SK-N-SH (cell line): ENCODE results near the gene TIMM17B. TPM values are rescaled to one million over a fixed set of nuclear protein-coding genes. Genes with fewer than 3 reads are reported as not detected.
A peak's percentile ranks its signal among the peaks of the same experiment; 100 is the strongest.

ENCODE experiments used
- CTCF ChIA-PET: fragments of 300-600, 350-600 bp; formaldehyde crosslinking; extraction: SDS; loops from one replicate; lab custom pipeline; 2021; lab: Yijun Ruan, JAX
- POLR2A ChIA-PET: fragments of 350-600 bp; sonication (Branson Sonifier 250); formaldehyde crosslinking; extraction: SDS; loops from one replicate; lab custom pipeline; 2020; ENCODE audit warnings: antibody characterized with exemption, inconsistent platforms; lab: Yijun Ruan, JAX
- DNase-seq: peaks from one replicate; pipeline ENCODE4 v3.0.0; 2012
- H2AFZ ChIP-seq: fragments of 200-600 bp; sonication (generic); 2 replicates; pipeline ENCODE4 v1.8.1; 2016; ENCODE audit warnings: antibody characterized with exemption, mild to moderate bottlenecking, low read depth
- H3F3A ChIP-seq: fragments of 200-600 bp; sonication (generic); replicated peaks from 2 replicates; pipeline ENCODE3; 2016; ENCODE audit warnings: antibody characterized with exemption, mild to moderate bottlenecking; ENCODE audit not compliant: insufficient read depth
- H3K27ac ChIP-seq, 2 experiments: fragments of 200-500 bp in 1 of 2; fragments of 200-600 bp in 1 of 2; sonication (Bioruptor generic) in 1 of 2; sonication (generic), shearing (Covaris generic) in 1 of 2; 2 replicates each; pipeline versions ENCODE4 v1.5.1 to v1.6.1; 2014 to 2016; ENCODE audit warnings: low read depth in 2 of 2, inconsistent platforms in 1 of 2, low read length in 1 of 2, mild to moderate bottlenecking in 1 of 2, mixed read lengths in 1 of 2
- H3K27me3 ChIP-seq: fragments of 200-600 bp; sonication (generic), shearing (Covaris generic); 2 replicates; pipeline ENCODE4 v1.6.1; 2016; ENCODE audit warnings: mixed run types; ENCODE audit not compliant: insufficient read depth
- H3K36me3 ChIP-seq, 2 experiments: fragments of 200-500 bp in 1 of 2; fragments of 200-600 bp in 1 of 2; sonication (Bioruptor generic) in 1 of 2; sonication (generic) in 1 of 2; replicated peaks in 1 of 2; 2 replicates each; pipeline versions ENCODE3 to v1.5.1; 2014 to 2016; ENCODE audit warnings: low read length in 1 of 2, mild to moderate bottlenecking in 1 of 2; ENCODE audit not compliant: insufficient read depth in 2 of 2, control insufficient read depth in 1 of 2
- H3K4me1 ChIP-seq, 2 experiments: fragments of 200-500 bp in 1 of 2; fragments of 200-600 bp in 1 of 2; sonication (Bioruptor generic) in 1 of 2; sonication (generic), shearing (Covaris generic) in 1 of 2; 2 replicates each; pipeline versions ENCODE4 v1.5.1 to v1.6.1; 2014 to 2016; ENCODE audit warnings: low read depth in 1 of 2, low read length in 1 of 2, mixed run types in 1 of 2; ENCODE audit not compliant: insufficient read depth in 2 of 2, control insufficient read depth in 1 of 2
- H3K4me2 ChIP-seq: fragments of 200-600 bp; sonication (generic), shearing (Covaris generic); 2 replicates; pipeline ENCODE4 v1.6.1; 2017; ENCODE audit warnings: mixed run types
- H3K4me3 ChIP-seq, 2 experiments: fragments of 200-500 bp in 1 of 2; fragments of 200-600 bp in 1 of 2; sonication (Bioruptor generic) in 1 of 2; sonication (generic), shearing (Covaris generic) in 1 of 2; 2 replicates each; pipeline versions ENCODE4 v1.5.1 to v1.8.1; 2014 to 2016; ENCODE audit warnings: low read depth in 2 of 2, inconsistent platforms in 1 of 2, low read length in 1 of 2, mild to moderate bottlenecking in 1 of 2, mixed read lengths in 1 of 2, moderate library complexity in 1 of 2
- H3K79me2 ChIP-seq: fragments of 200-600 bp; sonication (generic); 2 replicates; pipeline ENCODE4 v1.8.1; 2017; ENCODE audit warnings: mild to moderate bottlenecking; ENCODE audit not compliant: insufficient read depth
- H3K9ac ChIP-seq: fragments of 200-600 bp; sonication (generic); 2 replicates; pipeline ENCODE4 v1.6.1; 2017; ENCODE audit warnings: mixed run types
- H3K9me2 ChIP-seq: fragments of 200-600 bp; sonication (generic); 2 replicates; pipeline ENCODE4 v1.6.1; 2017; ENCODE audit warnings: mixed run types
- H3K9me3 ChIP-seq: fragments of 200-600 bp; sonication (generic); 2 replicates; pipeline ENCODE4 v1.6.1; 2017; ENCODE audit warnings: mixed run types, mild to moderate bottlenecking, moderate library complexity
- H4K20me1 ChIP-seq: fragments of 200-600 bp; sonication (generic); 2 replicates; pipeline ENCODE4 v1.6.1; 2017; ENCODE audit warnings: mild to moderate bottlenecking, mixed run types; ENCODE audit not compliant: insufficient read depth
- MEF2A ChIP-seq: IDR thresholded peaks from 2 replicates; pipeline ENCODE4 v1.4.0; 2012; ENCODE audit warnings: low read depth, borderline replicate concordance
- MXI1 ChIP-seq: IDR thresholded peaks from 2 replicates; pipeline ENCODE4 v1.6.1; 2012; ENCODE audit warnings: mild to moderate bottlenecking, low read depth, low read length, improper control_type of control experiment
- NRF1 ChIP-seq: IDR thresholded peaks from 2 replicates; pipeline ENCODE4 v1.6.1; 2012; ENCODE audit warnings: low read depth, mild to moderate bottlenecking, low read length
- POLR2AphosphoS5 ChIP-seq: IDR thresholded peaks from 2 replicates; pipeline ENCODE4 v1.6.1; 2012; ENCODE audit warnings: low read depth, low read length
- RAD21 ChIP-seq: IDR thresholded peaks from 2 replicates; pipeline ENCODE4 v1.6.1; 2012; ENCODE audit warnings: mild to moderate bottlenecking, low read length
- WGBS: methylation state at CpG from one replicate; pipeline ENCODE4 v1.1.6; 2017; ENCODE audit warnings: low lambda C conversion rate; 5-methylcytosine and 5-hydroxymethylcytosine counted together
- polyA plus RNA-seq, 3 experiments: library from polyadenylated mRNA; depleted of rRNA; stranded (reverse); fragments of >200 nt; gene quantifications; 2 replicates each; pipeline ENCODE4 v1.2.3, GENCODE V29; 2012
- TF ChIP-seq, protein P1 (sequence below): IDR thresholded peaks from 2 replicates; pipeline ENCODE4 v1.4.0; 2012; ENCODE audit warnings: low read depth, borderline replicate concordance
- TF ChIP-seq, protein P2 (sequence below): IDR thresholded peaks from 2 replicates; pipeline ENCODE4 v1.6.1; 2012; ENCODE audit warnings: mild to moderate bottlenecking, low read depth, low read length, moderate library complexity
- TF ChIP-seq, protein P3 (sequence below): fragments of 150-350 bp; IDR thresholded peaks from 2 replicates; pipeline ENCODE4 v1.6.1; 2017; ENCODE audit warnings: antibody characterized with exemption, low read length, low read depth, borderline replicate concordance

Gene TIMM17B
- polyA plus RNA-seq, 1 of the 3 experiments (the other 2 are of a cell fraction): 87.0 TPM

DNA sequence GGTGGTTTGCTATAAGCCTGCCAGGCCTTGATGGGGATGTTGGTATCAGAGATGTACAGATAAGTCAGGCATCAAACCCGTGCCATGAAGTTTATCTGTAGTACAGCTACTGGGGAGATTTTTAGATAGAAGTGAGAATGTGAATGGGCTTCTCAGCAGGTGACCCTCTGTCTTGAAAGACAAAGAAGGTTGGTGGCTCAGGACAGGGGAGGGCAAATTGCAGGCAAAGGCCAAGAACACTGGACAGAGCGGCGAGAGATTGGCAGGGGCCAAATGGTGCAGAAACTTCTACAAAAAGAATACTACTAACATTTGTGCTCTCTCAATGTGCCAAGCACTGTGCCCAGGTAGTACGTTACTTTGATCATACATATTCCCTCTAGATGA, 23.1 kb upstream of the TIMM17B start:
- Histone ChIP-seq H4K20me1 (0 out of 2 replicates have a peak, but pooled peaks cover 9% of the 10 kb centered on the region), H3K4me2 (no peak overlapping the region), H3K9ac (no peak overlapping the region), H3K9me2 (no peaks in the 10 kb centered on the region), H3K27ac (no peak overlapping the region), H3K36me3 (peaks cover 3 to 37% of the 10 kb centered on the region in 2 experiments), H3K79me2 (peaks cover 3% of the 10 kb centered on the region; the same call in 1 of the 2 replicates), H3K4me1 (peaks cover 5 to 26% of the 10 kb centered on the region in 2 experiments; a peak in 2 of 4 replicates), H3K27me3 (no peaks in the 10 kb centered on the region), H3K4me3 (no peak overlapping the region), H2AFZ (no peak overlapping the region), H3K9me3 (no peaks in the 10 kb centered on the region), H3F3A (peaks cover 12% of the 10 kb centered on the region)
- POLR2A ChIA-PET: no interaction called here
- DNase-seq: no peak
- CTCF ChIA-PET: no interaction called here
- WGBS: 93% methylated on average over 4 of the region's 4 CpGs
- TF ChIP-seq NRF1 (no peak), RAD21 (no peak)
- TF ChIP-seq, protein P1, sequence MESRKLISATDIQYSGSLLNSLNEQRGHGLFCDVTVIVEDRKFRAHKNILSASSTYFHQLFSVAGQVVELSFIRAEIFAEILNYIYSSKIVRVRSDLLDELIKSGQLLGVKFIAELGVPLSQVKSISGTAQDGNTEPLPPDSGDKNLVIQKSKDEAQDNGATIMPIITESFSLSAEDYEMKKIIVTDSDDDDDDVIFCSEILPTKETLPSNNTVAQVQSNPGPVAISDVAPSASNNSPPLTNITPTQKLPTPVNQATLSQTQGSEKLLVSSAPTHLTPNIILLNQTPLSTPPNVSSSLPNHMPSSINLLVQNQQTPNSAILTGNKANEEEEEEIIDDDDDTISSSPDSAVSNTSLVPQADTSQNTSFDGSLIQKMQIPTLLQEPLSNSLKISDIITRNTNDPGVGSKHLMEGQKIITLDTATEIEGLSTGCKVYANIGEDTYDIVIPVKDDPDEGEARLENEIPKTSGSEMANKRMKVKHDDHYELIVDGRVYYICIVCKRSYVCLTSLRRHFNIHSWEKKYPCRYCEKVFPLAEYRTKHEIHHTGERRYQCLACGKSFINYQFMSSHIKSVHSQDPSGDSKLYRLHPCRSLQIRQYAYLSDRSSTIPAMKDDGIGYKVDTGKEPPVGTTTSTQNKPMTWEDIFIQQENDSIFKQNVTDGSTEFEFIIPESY: no peak
- TF ChIP-seq, protein P2, sequence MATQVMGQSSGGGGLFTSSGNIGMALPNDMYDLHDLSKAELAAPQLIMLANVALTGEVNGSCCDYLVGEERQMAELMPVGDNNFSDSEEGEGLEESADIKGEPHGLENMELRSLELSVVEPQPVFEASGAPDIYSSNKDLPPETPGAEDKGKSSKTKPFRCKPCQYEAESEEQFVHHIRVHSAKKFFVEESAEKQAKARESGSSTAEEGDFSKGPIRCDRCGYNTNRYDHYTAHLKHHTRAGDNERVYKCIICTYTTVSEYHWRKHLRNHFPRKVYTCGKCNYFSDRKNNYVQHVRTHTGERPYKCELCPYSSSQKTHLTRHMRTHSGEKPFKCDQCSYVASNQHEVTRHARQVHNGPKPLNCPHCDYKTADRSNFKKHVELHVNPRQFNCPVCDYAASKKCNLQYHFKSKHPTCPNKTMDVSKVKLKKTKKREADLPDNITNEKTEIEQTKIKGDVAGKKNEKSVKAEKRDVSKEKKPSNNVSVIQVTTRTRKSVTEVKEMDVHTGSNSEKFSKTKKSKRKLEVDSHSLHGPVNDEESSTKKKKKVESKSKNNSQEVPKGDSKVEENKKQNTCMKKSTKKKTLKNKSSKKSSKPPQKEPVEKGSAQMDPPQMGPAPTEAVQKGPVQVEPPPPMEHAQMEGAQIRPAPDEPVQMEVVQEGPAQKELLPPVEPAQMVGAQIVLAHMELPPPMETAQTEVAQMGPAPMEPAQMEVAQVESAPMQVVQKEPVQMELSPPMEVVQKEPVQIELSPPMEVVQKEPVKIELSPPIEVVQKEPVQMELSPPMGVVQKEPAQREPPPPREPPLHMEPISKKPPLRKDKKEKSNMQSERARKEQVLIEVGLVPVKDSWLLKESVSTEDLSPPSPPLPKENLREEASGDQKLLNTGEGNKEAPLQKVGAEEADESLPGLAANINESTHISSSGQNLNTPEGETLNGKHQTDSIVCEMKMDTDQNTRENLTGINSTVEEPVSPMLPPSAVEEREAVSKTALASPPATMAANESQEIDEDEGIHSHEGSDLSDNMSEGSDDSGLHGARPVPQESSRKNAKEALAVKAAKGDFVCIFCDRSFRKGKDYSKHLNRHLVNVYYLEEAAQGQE: no peak

DNA sequence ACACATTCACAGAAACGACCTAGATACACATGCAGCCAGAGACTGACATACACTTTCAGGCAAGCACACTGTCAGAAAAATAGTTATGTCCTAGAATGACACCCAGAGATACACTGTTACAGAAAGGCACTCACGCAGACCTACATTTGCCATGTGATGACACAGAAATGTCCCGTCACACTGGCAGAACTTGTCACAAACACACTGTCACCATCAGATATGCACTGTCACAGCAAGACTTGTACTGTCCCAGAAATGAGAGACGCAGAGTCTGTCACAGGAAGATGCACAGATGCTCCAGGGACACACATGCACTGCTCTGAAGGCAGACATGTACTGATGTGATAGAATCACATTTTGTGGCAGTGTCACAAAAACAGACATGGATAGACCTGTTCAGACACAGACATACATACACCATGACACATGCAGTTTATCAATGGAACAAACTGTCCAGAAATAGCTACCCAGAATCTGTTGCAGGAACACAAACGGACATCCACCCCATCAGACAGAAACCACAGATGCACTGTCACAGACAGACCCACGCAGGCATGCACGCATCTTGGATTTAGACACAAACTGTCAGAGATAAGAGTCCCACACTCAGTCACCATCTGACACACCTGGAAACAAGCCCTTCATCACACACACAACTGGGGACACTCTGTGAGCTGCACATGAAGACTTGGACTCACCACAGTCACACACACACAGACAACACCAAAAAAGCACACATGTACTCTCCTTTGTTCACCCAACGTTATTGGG, 22.6 kb upstream of the TIMM17B start:
- H2AFZ ChIP-seq: no peak overlapping the region
- H3K4me1 ChIP-seq: peaks cover 5 to 26% of the 10 kb centered on the region in 2 experiments; a peak in 2 of 4 replicates
- CTCF ChIA-PET: no interaction called here
- no peak overlapping the region for H3K9ac ChIP-seq
- TF ChIP-seq, protein P3, sequence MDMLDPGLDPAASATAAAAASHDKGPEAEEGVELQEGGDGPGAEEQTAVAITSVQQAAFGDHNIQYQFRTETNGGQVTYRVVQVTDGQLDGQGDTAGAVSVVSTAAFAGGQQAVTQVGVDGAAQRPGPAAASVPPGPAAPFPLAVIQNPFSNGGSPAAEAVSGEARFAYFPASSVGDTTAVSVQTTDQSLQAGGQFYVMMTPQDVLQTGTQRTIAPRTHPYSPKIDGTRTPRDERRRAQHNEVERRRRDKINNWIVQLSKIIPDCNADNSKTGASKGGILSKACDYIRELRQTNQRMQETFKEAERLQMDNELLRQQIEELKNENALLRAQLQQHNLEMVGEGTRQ: no peak
- TF ChIP-seq POLR2AphosphoS5: no peak
- TF ChIP-seq MEF2A: no peak
- TF ChIP-seq MXI1: 0 out of 2 replicates have a peak, but pooled peaks have one; percentile 26
- TF ChIP-seq, all 33 proteins: peak for 1
- no peak overlapping the region for H3K27ac ChIP-seq
- H3K4me2 ChIP-seq: no peak overlapping the region
- H3F3A ChIP-seq: peaks cover 12% of the 10 kb centered on the region
- DNase-seq: no peak
- no peaks in the 10 kb centered on the region for H3K9me3 ChIP-seq
- peaks cover 3 to 34% of the 10 kb centered on the region in 2 experiments for H3K36me3 ChIP-seq
- no peak overlapping the region for H3K4me3 ChIP-seq
- POLR2A ChIA-PET: no interaction called here
- H3K79me2 ChIP-seq: peaks cover 3% of the 10 kb centered on the region; the same call in 1 of the 2 replicates
- 0 out of 2 replicates have a peak, but pooled peaks cover 9% of the 10 kb centered on the region for H4K20me1 ChIP-seq
- H3K27me3 ChIP-seq: no peaks in the 10 kb centered on the region
- no peaks in the 10 kb centered on the region for H3K9me2 ChIP-seq
- WGBS: 65% methylated on average over 7 of the region's 8 CpGs
